ENCODE results near the gene TJAP1.
"Not testable (repeated sequence)": the region's sequence is repeated elsewhere in the genome, so short reads cannot be mapped to it uniquely, and the experiment has no call there.

Gene TJAP1

DNA sequence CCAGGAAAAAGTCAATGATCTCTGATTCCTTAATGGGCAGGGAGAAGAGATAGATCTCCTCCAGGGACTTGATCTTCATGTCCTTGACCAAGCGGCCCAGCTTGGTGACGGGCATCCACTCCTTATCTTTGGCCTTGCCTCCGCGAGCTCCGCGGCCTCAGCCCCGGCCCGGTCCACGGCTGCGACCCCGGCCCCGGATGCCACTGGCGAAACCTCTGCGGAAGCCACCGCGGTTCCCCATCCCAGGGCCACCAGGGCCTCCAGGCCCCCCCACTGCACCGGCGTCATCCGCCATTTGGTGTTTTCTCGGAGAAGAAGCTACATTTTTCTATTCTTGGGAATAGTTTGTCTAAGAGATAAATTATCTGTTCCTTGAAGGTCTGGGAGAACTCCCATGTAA is 62.0 kb downstream of the TJAP1 start:
- DNase-seq, result not testable (repeated sequence)

DNA sequence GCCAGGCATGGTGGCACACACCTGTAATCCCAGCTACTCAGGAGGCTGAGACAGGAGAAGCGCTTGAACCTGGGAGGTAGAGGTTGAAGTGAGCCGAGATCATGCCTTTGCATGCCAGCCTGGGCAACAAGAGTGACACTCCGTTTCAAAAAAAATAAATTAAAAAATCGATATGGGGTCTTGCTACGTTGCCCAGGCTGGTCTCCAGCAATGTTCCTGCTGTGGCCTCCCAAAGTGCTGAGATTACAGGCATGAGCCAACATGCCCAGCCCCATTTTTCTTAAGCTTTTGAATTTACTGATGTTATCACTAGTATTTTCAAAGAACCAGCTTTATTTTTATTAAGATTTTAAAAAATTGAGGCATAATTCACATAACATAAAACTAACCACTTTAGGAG is 63.1 kb downstream of the TJAP1 start:
- no peak for DNase-seq

DNA sequence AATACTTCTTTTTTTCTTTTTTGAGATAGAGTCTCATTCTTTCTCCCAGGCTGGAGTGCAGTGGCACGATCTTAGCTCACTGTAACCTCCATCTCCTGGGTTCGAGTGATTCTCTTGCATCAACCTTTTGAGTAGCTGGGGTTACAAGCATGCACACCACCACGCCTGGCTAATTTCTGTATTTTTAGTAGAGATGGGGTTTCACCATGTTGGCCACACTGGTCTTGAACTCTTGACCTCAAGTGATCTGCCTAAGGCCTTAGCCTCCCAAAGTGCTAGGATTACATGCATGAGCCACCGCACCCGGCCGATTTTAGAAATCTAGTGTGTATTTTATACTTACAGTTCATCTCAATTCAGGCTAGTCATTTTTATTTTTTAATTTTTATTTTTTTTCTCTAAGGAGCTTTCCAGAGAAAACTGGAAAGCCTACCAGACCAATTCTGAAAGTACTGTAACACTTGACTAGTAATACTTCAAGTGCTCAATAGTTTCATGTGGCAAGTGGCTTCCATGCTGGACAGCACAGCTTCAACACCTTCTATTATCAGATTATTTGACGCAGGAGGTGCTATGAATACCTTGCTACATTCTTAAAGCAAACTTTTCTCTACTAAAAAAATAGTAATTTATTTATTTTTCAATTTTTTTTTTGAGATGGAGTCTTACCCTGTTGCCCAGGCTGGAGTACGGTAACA is 64.6 kb downstream of the TJAP1 start:
- no peak for DNase-seq

DNA sequence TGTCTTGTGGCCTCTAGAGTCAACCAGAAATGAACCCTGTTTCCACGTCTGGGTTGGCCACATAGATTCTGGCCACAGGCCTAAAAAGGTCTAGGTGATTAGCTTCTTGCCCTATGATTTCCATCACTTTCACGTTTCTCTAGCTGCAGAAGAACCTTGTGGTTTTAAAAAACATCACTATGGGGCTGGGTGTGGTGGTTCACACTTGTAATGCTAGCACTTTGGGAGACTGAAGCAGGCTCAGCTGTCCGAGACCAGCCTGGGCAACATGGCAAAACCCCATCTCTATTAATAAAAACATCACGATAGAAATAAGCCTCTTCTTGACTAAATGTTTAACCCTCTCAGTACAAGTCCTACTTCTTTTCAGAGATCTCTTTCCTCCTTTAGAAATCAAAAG is 67.1 kb downstream of the TJAP1 start:
- DNase-seq, result no peak

DNA sequence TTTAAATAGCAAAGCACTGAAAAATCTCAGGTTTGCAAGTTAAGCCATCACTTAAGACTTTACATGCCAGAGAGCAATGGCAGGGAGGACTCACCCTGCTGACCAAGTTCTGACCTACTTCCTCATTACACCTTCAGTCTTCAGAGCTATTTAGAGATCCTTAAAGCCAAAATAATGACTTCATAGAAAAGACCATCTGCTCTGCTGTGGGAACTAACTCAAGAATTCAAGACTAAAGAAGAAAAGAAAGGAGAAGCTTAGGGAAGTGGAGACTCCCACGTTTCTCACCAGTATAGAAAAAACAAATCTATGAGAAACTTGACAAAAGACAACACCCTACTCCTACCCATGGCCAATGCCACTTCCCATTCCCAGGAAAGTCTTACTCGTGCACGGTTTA is 69.9 kb downstream of the TJAP1 start:
- DNase-seq, result no peak
